LNCAP (cell line): ENCODE data around the gene ZFPM1.

Experiments used
- TF ChIP-seq, protein P1 (sequence below): fragments of 450-650 bp; IDR thresholded peaks from 2 replicates; pipeline ENCODE4 v1.5.1; 2017; ENCODE audit warnings: mild to moderate bottlenecking

The ZFPM1 gene

DNA sequence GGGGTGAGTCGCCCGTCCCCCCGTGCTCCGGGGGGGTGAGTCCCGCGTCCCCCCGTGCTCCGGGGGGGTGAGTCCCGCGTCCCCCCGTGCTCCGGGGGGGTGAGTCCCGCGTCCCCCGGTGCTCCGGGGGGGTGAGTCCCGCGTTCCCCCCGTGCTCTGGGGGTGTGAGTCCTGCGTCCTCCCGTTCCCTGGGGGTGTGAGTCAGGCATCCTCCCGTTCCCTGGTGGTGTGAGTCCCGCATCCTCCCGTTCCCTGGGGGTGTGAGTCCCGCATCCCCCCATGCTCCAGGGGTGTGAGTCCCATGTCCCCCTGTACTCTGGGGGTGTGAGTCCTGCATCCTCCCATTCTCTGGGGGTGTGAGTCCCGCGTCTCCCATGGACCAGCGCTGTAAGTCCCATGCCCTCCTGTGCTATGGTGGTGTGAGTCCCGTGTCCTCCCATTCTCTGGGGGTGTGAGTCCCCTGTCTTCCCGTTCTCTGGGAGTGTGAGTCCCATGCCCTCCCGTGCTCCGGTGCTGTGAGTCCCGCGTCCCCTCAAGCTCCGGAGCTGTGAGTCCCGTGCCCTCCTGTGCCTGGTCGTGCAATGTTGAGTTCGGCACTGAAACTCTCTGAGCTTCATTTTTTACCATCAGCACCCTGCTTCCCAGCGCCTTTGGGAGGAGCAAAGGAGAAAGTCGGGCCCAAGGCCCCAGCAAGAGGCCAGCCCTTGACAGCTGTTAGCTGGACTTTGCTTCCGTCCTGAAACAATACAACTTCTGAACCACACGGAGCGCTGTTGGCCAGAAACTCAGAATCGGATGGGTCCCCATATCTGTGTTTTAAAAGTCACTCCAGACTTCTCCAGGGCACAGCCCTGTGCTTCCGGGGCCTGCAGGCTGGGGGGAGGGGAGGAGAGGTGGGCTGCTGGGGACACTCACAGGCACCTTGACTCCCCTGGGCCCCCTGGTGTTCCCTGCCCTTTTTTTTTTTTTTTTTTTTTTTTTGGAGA, 105.7 kb downstream of the ZFPM1 start:
- TF ChIP-seq, protein P1, sequence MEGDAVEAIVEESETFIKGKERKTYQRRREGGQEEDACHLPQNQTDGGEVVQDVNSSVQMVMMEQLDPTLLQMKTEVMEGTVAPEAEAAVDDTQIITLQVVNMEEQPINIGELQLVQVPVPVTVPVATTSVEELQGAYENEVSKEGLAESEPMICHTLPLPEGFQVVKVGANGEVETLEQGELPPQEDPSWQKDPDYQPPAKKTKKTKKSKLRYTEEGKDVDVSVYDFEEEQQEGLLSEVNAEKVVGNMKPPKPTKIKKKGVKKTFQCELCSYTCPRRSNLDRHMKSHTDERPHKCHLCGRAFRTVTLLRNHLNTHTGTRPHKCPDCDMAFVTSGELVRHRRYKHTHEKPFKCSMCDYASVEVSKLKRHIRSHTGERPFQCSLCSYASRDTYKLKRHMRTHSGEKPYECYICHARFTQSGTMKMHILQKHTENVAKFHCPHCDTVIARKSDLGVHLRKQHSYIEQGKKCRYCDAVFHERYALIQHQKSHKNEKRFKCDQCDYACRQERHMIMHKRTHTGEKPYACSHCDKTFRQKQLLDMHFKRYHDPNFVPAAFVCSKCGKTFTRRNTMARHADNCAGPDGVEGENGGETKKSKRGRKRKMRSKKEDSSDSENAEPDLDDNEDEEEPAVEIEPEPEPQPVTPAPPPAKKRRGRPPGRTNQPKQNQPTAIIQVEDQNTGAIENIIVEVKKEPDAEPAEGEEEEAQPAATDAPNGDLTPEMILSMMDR: peak; percentile 51; the same call in 1 of the 2 replicates

DNA sequence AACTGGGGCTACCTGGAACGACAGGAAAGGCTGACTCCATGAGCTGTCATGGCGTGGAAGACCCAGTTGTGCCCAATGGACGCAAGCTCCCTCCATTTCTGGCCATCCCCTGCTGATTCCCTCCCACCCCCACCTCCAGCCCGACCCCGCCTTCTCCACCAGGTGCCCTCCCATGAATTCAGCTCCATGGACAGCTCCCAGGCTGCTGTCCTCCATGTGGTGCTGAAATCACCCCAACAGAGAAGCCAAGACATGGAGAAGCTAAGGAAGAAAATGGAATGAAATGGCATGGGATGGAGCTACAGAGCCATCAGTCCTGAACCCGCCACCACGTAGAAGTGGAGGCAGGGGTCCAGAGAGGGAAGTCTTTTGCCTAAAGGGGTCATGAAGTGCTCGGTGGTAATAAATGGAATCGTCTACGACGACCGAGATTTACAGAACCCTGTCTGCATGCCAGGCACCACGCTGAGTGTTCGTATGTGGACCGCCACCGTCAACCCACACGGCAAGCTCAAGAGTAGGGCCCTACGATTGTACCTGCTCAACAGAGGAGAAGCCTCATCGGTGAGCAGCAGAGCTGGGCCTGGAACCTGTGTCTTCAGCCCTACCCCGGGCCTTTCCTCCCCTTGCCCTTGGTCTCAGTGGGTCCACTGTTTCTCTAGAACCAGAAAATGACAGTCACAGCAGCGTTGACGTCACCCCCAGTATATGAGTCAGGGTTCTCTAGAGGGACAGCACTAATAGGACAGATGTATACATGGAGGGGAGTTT, 107.8 kb downstream of the ZFPM1 start:
- TF ChIP-seq, protein P1: no peak

DNA sequence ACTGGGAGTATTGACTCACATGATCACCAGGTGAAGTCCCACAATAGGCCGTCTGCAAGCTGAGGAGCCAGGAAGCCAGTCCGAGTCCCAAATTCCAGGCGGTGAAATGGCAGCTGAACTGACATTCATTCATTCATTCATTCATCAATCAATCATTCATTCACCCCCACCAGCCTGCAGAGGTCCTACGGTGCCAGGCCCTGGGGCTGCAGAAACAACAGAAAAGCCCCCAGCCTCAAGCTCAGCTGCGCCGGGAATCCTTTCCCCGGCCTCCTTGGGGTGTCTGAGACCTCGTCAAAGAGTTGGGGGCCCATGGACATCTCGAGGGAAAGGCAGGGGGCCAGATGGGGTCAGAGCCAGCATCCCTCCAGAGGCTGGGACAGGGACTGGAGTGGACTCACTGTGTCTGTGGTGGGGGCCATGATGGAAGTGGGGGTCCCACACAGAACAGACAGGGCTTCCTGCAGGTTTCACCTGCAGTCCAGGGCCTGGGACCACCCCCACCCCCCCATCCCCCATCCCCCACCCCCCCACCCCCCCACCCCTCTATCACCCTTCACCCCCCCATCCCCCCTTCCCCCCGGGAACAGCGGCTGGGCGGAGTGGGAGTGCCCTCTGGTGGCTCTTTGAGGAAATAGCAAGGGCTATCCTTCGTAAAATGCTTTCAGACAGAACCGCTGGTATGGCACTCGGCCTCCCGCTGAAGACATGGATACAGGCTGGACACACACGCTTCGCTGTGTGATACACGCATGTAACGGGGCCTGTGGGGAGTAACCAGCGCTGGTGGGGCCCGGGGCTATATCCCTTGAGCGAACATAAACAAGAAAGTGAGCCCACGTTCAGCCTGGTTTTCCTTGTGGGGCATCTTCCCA, 108.6 kb downstream of the ZFPM1 start:
- TF ChIP-seq, protein P1: peak; percentile 50

DNA sequence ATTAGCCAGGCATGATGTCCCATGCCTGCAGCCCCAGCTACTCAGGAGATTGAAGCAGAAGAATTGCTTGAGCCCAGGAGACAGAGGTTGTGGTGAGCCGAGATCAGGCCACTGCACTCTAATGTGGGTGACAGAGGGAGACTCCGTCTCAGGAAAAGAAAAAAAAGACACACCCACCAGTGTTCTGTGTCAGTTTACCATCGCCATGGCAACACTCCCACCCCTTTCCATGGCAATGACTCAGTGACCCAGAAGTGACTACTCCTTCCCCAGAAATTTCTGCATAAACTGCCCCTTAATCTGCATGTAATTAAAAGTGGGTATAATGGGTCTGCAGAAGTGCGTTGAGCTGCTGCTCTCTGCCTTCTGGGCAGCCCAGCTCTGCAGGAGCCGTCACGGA, 113.1 kb downstream of the ZFPM1 start:
- TF ChIP-seq, protein P1: no peak

DNA sequence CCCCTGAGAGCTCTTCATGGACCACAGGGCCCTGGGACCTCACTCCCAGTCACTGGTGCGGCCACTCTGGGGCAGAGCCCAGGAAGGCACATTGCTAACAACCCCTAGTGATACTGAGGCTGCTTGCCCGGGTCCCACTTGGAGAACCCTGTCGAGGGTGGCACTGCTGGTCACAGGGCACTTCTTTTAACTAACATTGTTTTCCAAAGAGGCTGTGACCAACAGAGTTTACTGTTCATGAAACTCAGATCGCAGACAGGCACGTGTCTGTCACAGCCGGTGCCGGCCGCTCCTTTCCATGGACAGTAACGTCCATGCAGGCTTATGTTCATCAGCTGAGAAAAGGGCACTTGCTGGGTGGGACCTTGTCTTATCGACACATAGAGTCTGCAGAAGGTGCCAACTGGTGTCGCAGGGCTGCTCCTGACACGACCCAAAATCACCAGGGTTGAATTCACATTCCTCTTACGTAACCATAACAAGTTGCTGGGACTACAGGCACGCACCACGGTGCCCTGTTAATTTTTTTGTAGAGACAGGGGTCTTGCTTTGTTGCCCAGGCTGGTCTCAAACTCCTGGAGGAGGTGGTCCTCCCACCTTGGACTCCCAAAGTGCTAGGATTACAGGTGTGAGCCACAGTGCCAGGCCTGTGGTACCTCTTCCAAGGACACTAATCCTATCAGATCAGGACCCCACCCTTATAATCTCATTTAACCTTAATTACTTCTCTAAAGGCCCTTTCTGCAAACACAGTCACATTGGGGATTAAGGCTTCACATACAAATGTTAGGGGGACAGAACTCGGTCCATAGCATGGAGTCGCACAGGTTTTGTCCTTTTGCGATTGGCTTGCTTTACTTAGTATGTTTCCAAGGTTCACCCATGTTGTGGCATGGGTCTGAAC, 115.9 kb downstream of the ZFPM1 start:
- TF ChIP-seq, protein P1: no peak

DNA sequence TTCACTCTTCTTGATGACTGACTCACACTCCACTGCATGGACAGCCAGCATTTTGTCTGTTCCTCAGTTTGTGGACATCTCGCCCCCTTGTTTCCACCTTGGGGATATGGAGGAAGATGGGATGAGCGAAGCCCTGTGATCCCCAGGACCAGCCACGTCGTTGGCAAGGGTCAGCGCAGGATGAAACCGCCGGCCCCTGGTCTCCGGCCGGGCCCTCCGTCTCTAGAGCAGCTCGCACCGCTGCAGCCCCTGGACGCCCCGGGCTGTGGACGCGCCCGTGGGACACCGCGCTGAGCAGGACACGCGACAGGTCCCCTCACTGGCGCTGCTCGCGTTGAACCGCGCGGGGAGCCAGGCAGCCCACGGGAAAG, 116.5 kb downstream of the ZFPM1 start:
- TF ChIP-seq, protein P1: no peak
